ENCODE data around the gene NEIL3. TPM values are rescaled to one million over a fixed set of nuclear protein-coding genes. Genes with fewer than 3 reads are reported as not detected.

NEIL3 gene
- total RNA-seq, 1 experiment from 2014 or later: 6.3 TPM

DNA sequence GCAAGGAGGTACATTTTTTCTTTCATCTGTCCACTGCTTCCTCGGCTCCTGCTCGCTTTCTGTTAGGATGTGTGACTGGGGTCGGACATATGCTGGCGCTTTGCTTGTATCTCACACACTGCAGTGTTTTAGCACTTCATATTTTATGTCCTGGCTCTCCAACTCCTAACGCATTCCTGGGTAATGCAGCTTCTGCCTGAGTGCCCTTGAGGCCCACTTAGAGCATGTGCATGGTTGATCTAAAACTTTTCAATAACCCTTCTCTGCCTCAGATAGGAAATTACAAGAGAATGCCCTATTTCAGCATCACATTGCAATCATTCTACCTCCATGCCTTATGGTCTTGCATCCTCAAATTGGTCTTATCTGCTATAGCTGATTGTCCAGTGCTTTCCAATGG, 65.3 kb downstream of the NEIL3 start:
- Histone ChIP-seq H3K56ac (ENCODE audit: insufficient read length, low read depth, low read length) (no peak overlapping the region), H2AK5ac (ENCODE audit: insufficient read length, low read length) (no peak overlapping the region), H3K4me1 (ENCODE audit: insufficient read depth, low read length) (no peaks in the 10 kb centered on the region; the same call in 1 of the 2 replicates), H3K4me2 (ENCODE audit: insufficient read depth, insufficient read length, low read length) (no peak overlapping the region), H2BK20ac (ENCODE audit: low read depth, low read length, poor library complexity, severe bottlenecking) (no peak overlapping the region), H3K9ac (ENCODE audit: extremely low read depth, insufficient read length, low read length) (no peak overlapping the region), H3K18ac (ENCODE audit: insufficient read length, low read depth, low read length) (no peak overlapping the region), H3K14ac (ENCODE audit: insufficient read depth, low read length) (no peak overlapping the region), H3K9me3 (ENCODE audit: control insufficient read depth, low read depth, low read length) (no peaks in the 10 kb centered on the region), H4K8ac (replicated peaks; ENCODE audit: insufficient read length, low read depth, low read length) (no peak overlapping the region), H4K91ac (ENCODE audit: insufficient read length, low read depth, low read length) (no peak overlapping the region), H4K5ac (ENCODE audit: insufficient read length, low read depth, low read length) (no peak overlapping the region), H2BK15ac (ENCODE audit: low read depth, low read length) (no peak overlapping the region), H4K20me1 (ENCODE audit: control insufficient read depth, insufficient read depth, insufficient read length) (no peaks in the 10 kb centered on the region), H2BK12ac (ENCODE audit: insufficient read length, low read depth, low read length) (no peak overlapping the region), H2AFZ (ENCODE audit: low read length) (no peak overlapping the region), H3K79me1 (ENCODE audit: insufficient read depth, low read depth, low read length, poor library complexity, severe bottlenecking) (no peaks in the 10 kb centered on the region), H3K79me2 (ENCODE audit: insufficient read depth, low read length) (no peaks in the 10 kb centered on the region), H3K27me3 (ENCODE audit: insufficient read depth, low read length) (no peaks in the 10 kb centered on the region; the same call in 1 of the 2 replicates), H3K23me2 (ENCODE audit: insufficient read length, low read depth, low read length, poor library complexity, severe bottlenecking) (no peaks in the 10 kb centered on the region), H3K27ac (ENCODE audit: insufficient read length, low read depth, low read length) (no peak overlapping the region), H3T11ph (ENCODE audit: low read length) (no peak overlapping the region), H3K4ac (ENCODE audit: low read depth, low read length) (no peak overlapping the region), H2BK5ac (ENCODE audit: insufficient read length, low read length) (no peak overlapping the region), H3K23ac (ENCODE audit: insufficient read length, low read depth, low read length) (no peak overlapping the region), H2BK120ac (ENCODE audit: low read depth, low read length, poor library complexity, severe bottlenecking) (no peak overlapping the region)
- Mint-ChIP-seq H3K4me3 (no peak overlapping the region), H3K4me1 (peaks cover 18 to 29% of the 10 kb centered on the region in 2 experiments), H3K36me3 (ENCODE audit: insufficient read depth in 1 of 3, low read depth in 3 of 3) (peaks cover 0 to 8% (median 2%) of the 10 kb centered on the region in 3 experiments; a peak in 2 of 7 replicates), H3K27ac (peak overlapping the region in 1 of 3 experiments; percentile 38; a peak in 2 of 7 replicates), H3K9me3 (no peaks in the 10 kb centered on the region), H3K27me3 (ENCODE audit: low read depth) (no peaks in the 10 kb centered on the region)
- no CpG with 5 or more reads among the region's 5 CpGs for WGBS (ENCODE audit: extremely low coverage, insufficient read length, low lambda C conversion rate)
- no peak for DNase-seq
- no peak for TF ChIP-seq CTCF (conservative IDR thresholded peaks at IDR 0.05)

Data from H9 (cell line).